Adipose tissue (tissue), 3 donors: ENCODE measurements around the gene UBASH3B. TPM values are rescaled to one million over a fixed set of nuclear protein-coding genes. Genes with fewer than 3 reads are reported as not detected.

ENCODE experiments used
- H3K27ac ChIP-seq: one replicate; pipeline ENCODE4 v1.5.1; 2013; ENCODE audit warnings: low read depth, low read length
- WGBS, 3 donors: extraction: QIAGEN DNeasy Blood & Tissue Kit; methylation state at CpG; one replicate each; pipeline ENCODE4 v1.1.7; 2013; 5-methylcytosine and 5-hydroxymethylcytosine counted together
- polyA plus RNA-seq, 3 donors: library from polyadenylated mRNA; stranded (reverse); fragments of 200-250 nt; gene quantifications; one replicate each; pipeline ENCODE4 v1.2.3, GENCODE V29; 2013
- donor health status: healthy with polysubstance abuse.
- donor health status: Bipolar disorder and iron deficiency.
- donor health status: healthy.

UBASH3B gene
- polyA plus RNA-seq, 3 donors: 1.3 to 14.7 (median 2.4) TPM

- no peak overlapping the region for H3K27ac ChIP-seq
- WGBS, 3 donors: 86 to 96% (median 93%) methylated on average over 3 of the region's 3 CpGs
Observed at GRCh38 chr11:122757201-122757600, 101.7 kb downstream of the UBASH3B start.

DNA sequence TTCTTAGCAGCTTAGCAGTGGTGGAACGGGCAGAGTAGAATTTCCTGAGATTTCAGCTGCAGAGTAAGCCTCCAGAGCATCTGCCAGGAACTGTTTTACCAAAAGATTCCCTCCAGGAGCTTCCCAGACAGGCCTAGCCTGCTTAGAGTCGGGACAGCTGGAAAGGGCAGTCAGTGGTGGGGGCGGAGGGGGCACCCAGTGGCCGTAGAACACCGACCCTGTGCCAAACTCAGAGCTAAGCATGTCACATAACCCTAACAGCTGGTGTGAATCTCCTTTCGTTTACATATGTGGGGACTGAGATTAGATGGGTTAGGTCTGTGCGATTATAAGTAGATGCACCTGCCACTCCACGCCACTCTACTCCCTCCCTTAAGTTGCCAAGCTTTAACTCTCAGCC, 102.8 kb downstream of the UBASH3B start:
- WGBS, 3 donors: 66 to 81% (median 78%) methylated on average over 8 of the region's 8 CpGs
- no peak overlapping the region for H3K27ac ChIP-seq

DNA sequence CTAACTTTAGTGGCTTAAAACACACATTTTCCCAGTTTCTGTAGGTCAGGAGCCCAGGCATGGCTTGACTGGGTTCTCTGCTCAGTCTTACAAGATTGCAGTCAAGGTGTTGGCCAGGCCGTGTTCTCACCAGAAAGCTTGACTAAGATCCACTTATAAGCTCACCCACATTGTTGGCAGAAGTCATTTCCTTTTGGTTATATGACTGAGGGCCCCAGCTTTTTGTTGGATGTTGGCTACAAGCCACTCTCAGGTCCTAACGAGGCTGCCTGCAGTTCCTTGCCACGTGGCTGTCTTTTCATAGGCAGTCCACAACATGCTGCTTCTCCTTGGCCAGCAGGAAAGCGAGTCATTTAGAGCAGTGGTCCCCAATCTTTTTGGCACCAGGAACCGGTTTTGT, 103.5 kb downstream of the UBASH3B start:
- 48 to 80% (median 51%) methylated on average over 5 of the region's 5 CpGs for WGBS, 3 donors
- no peak overlapping the region for H3K27ac ChIP-seq

DNA sequence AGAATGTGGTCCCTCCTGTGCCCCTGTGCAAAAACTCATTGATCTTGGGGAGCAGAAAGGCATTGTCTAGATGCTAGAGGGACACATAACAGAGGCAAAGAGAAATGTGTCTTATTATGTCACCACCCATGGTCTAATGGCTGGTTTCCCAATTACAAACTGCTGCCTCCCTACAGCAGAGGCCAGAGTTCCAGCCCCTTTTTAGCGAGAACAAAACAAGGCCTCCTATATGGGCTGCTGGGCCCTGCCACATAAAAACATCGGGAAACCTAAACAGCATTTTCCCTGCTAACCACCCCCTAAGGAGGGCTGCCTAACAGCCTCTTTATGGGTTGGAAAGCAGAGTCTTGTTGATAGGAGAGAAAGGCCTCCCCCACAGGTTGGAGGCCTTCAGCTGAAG, 107.6 kb downstream of the UBASH3B start:
- H3K27ac ChIP-seq: no peak overlapping the region
- WGBS, 3 donors: 49 to 74% (median 74%) methylated on average over 2 of the region's 2 CpGs

DNA sequence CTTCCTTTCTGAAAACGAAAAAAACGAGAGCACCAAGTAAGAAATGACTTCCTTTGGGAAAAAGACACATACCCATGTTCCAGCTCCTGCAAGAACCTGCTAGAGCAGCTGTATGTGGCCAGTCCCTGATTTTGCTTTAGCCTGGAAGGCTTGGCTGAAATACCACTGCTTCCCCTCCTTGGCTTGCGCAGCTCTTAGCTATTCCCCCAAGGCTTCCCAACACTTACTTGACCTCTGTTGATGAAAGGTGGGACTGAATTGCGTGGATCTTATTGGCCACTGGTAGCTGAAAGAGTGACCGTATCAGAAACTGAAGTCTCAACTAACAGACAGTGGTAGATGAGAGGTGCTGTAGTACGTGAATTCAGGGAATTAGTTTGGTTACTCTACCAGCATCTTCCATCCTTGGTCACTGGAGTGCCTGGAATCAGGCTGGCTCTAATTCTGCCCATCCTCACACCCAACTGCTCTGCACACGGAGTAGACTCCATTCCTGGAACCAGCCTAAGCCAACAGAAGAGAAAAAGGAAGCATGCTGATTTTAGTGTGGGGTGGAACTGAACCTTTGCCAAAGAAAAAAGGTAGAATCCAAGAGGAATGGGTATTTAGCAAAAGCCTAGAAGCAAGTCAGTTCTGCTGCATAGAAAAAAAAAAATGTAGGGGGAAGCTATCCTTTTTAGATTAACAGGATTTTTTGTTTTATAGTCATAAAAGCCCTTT, 109.0 kb downstream of the UBASH3B start:
- 67 to 87% (median 67%) methylated on average over 7 of the region's 7 CpGs for WGBS, 3 donors

DNA sequence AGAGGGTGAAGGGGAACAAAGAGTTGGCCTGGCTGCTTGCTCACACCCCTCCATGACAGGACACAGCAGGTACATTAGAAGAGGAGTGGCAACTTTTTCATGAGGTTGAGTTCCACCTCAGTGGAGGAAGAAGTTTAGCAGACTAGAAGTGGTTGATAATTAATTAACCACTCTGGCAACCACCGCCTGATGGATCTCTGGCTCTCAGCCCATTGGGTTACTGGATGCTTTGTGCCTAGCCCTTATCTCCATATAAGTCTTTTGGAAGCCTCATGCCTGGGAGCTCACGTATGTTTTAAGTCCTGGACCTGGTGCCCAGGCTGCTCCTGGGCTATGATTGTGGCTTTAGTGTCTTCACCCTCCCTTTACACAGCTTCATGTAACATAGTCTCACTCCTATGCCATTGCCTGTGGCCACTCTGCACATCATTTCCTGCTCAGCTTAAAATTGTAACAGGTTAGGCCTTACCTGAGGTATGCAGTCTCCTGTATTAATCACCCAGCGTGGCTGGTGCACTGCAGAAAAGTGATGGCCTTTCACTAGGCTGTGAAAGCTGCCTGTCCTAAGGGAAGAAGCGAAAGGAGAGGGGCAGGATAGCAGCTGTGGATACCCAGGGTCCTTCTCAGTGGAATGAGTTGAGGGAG, 110.1 kb downstream of the UBASH3B start:
- 69 to 85% (median 83%) methylated on average over 4 of the region's 4 CpGs for WGBS, 3 donors

More for the DNA sequence above, 109.0 kb downstream of the UBASH3B start:
- H3K27ac ChIP-seq: no peak overlapping the region

DNA sequence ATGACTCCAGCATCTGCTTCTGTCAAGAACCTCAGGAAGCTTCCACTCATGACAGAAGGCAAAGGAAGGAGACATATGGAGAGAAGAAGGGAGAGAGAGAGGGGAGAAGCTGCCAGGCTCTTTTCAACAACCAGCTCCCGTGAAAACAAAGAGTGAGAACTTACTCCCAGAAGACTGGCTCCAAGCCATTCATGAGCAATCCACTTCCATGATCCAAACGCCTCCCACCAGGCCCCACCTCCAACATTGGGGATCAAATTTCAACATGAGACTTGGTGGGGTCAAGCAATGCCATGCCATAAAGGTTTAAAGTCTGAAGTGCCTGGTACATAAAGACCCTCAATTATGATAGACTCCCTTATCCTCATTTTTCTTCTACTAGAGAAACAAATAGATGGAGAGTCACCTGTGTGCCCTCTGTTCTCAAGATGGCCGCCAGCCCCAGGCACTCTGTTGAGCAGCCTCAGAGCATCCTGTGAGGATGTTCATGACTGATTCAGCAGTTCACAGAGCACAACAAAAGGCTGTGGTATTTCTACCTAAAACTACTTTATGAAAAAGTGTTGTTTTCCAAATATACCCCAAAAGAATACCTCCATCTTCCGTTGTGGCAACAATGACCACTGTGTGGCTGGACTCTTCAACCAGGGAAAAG, 113.7 kb downstream of the UBASH3B start:
- H3K27ac ChIP-seq: no peak overlapping the region

More for the DNA sequence above, 110.1 kb downstream of the UBASH3B start:
- no peak overlapping the region for H3K27ac ChIP-seq

DNA sequence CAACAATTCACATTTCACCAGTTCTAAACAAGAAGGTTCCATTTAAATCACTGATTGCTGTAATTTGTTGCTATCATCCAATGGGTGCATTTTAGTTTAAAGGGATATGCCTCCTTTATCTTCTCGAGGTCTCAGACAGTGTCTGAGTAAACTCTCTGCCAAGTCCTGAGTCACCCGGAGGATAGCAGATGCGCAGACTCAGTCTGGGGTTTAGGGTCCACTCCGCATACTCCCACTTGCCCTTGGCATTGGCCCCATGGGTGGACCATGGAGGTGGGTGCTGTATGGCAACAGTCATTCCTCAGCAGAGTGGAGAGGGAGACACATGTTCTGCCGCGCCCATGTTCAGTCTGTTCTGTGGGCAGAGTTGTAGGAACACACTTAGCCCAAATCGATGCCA, 117.4 kb downstream of the UBASH3B start:
- no peak overlapping the region for H3K27ac ChIP-seq
- WGBS, 3 donors: 65 to 71% (median 66%) methylated on average over 7 of the region's 7 CpGs

More for the DNA sequence above, 113.7 kb downstream of the UBASH3B start:
- 58 to 79% (median 75%) methylated on average over 4 of the region's 4 CpGs for WGBS, 3 donors

GRCh38 chr11:122773781-122774266, 118.3 kb downstream of the UBASH3B start:
- 55 to 72% (median 64%) methylated on average over 8 of the region's 8 CpGs for WGBS, 3 donors
- H3K27ac ChIP-seq: no peak overlapping the region

GRCh38 chr11:122775675-122776271, 120.3 kb downstream of the UBASH3B start:
- WGBS, 3 donors: 68 to 76% (median 71%) methylated on average over 3 of the region's 3 CpGs

DNA sequence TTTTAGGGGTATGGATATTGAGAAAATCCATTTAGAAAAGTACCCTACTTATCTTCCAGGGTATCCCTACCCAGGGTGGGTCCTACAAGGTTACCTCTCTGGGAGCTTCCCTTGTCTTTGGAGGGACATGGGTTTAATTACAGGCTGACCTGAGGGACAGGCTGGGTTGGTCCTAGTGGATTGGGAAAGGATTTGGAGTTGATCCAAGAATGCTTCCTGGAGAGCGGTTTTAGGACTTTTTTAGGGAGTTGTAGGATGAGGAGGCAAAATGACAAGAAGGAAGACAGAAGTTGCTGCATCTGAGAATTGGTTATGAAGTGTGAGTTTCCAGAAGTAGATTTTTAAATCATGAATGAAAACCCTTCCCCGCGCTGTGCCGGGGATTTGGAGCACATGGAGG, 121.0 kb downstream of the UBASH3B start:
- 70 to 86% (median 74%) methylated on average over 4 of the region's 4 CpGs for WGBS, 3 donors
- no peak overlapping the region for H3K27ac ChIP-seq

More at GRCh38 chr11:122775675-122776271, 120.3 kb downstream of the UBASH3B start:
- H3K27ac ChIP-seq: no peak overlapping the region

- H3K27ac ChIP-seq: no peak overlapping the region
- WGBS, 3 donors: 58 to 83% (median 64%) methylated on average over 3 of the region's 3 CpGs
Observed at GRCh38 chr11:122777343-122777742, 121.8 kb downstream of the UBASH3B start.

- 62 to 73% (median 62%) methylated on average over 2 of the region's 2 CpGs for WGBS, 3 donors
- no peak overlapping the region for H3K27ac ChIP-seq
Observed at GRCh38 chr11:122778148-122778547, 122.6 kb downstream of the UBASH3B start.

DNA sequence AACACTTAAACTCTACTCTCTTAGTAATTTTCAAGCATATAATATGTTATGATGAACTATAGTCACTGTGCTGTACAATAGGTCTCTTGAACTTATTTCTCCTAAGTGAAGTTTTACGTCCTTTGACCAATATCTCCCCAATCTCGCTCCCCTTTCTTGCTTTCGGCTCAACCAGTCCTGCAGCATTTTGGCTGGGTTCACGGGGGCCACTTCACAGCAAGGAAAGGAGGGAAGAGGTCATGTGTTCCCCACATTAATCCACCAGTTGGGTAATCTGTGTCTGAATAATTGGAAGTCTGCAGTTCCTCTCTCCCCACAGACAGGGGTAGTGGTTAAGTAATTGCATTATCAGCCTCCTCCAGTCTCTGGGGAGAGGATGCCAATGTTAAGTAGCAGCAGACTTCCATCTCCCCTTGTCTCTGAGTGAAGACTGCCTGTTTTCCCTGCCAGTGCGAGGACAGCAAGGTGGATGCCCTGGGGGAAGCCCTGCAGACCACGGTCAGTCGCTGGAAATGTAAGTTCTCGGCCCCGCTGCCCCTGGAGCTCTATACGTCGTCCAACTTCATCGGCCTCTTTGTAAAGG, 123.6 kb downstream of the UBASH3B start:
- 69 to 88% (median 73%) methylated on average over 12 of the region's 12 CpGs for WGBS, 3 donors

GRCh38 chr11:122780296-122780949, 124.9 kb downstream of the UBASH3B start:
- H3K27ac ChIP-seq: no peak overlapping the region
- WGBS, 3 donors: 82 to 86% (median 84%) methylated on average over 10 of the region's 10 CpGs

More for the DNA sequence above, 123.6 kb downstream of the UBASH3B start:
- no peak overlapping the region for H3K27ac ChIP-seq

- WGBS, 3 donors: 16 to 24% (median 20%) methylated on average over 12 of the region's 12 CpGs
- H3K27ac ChIP-seq: no peak overlapping the region
Observed at GRCh38 chr11:122781378-122782195, 126.1 kb downstream of the UBASH3B start.

GRCh38 chr11:122782222-122782621, 126.7 kb downstream of the UBASH3B start:
- WGBS, 3 donors: 69 to 89% (median 72%) methylated on average over 2 of the region's 2 CpGs
- no peak overlapping the region for H3K27ac ChIP-seq
